ENCODE results near the gene LEO1. TPM values are rescaled to one million over a fixed set of nuclear protein-coding genes. Genes with fewer than 3 reads are reported as not detected.

LEO1 gene
- total and polyA plus RNA-seq, 11 donors = 4.9 to 12.6 (median 8.3) TPM

- no peaks in the 10 kb centered on the region for H3K9me3 ChIP-seq
- no peaks in the 10 kb centered on the region for H3K4me1 ChIP-seq
- DNase-seq = no peak
- no peaks in the 10 kb centered on the region for H3K27me3 ChIP-seq
- H3K4me3 ChIP-seq = no peak overlapping the region
- H3K27ac ChIP-seq = no peak overlapping the region
- ATAC-seq = no peak
- H3K36me3 ChIP-seq = peaks cover 0 to 60% (median 32%) of the 10 kb centered on the region in 9 donors
- 74 to 81% (median 78%) methylated on average over 1 of the region's 1 CpG for WGBS, 4 donors
- intact Hi-C loops (cut with DNase I) = no loop called here
- TF ChIP-seq, protein P1, sequence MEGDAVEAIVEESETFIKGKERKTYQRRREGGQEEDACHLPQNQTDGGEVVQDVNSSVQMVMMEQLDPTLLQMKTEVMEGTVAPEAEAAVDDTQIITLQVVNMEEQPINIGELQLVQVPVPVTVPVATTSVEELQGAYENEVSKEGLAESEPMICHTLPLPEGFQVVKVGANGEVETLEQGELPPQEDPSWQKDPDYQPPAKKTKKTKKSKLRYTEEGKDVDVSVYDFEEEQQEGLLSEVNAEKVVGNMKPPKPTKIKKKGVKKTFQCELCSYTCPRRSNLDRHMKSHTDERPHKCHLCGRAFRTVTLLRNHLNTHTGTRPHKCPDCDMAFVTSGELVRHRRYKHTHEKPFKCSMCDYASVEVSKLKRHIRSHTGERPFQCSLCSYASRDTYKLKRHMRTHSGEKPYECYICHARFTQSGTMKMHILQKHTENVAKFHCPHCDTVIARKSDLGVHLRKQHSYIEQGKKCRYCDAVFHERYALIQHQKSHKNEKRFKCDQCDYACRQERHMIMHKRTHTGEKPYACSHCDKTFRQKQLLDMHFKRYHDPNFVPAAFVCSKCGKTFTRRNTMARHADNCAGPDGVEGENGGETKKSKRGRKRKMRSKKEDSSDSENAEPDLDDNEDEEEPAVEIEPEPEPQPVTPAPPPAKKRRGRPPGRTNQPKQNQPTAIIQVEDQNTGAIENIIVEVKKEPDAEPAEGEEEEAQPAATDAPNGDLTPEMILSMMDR (IDR thresholded peaks at IDR 0.05) = no peak
- no peak for TF ChIP-seq POLR2A (IDR thresholded peaks at IDR 0.05)
These were observed 39.4 kb downstream of the LEO1 start for GRCh38 chr15:51932161-51932560.

GRCh38 chr15:51931638-51932037 lies 39.9 kb downstream of the LEO1 start:
- Histone ChIP-seq H3K27ac (no peak overlapping the region), H3K4me1 (no peaks in the 10 kb centered on the region), H3K9me3 (no peaks in the 10 kb centered on the region), H3K27me3 (no peaks in the 10 kb centered on the region), H3K4me3 (no peak overlapping the region), H3K36me3 (peaks cover 0 to 58% (median 30%) of the 10 kb centered on the region in 9 donors)
- intact Hi-C loops (cut with DNase I) = no loop called here
- no peak for TF ChIP-seq POLR2A (IDR thresholded peaks at IDR 0.05)
- TF ChIP-seq, protein P1 (IDR thresholded peaks at IDR 0.05) = no peak
- DNase-seq (no peak), ATAC-seq (no peak)
- 96 to 98% (median 97%) methylated on average over 4 of the region's 4 CpGs for WGBS, 4 donors

DNA sequence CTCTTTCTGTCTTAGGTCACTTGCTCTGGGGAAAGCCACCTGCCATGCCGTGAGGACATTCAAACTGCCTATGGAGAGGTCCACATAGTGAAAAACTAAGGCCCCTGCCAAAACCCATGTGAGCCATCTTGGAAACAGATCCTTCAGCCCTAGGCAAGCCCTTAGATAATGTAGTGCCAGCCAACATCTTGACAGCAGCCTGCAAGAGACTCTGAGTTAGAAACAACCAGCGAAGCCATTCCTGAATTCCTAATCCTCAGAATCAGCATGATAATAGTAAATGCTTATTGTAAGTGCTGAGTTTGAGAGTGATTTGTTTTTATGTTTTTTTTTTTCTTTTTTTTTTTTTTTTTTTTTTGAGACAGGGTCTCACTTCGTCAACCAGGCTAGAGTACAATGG lies 40.6 kb downstream of the LEO1 start:
- ATAC-seq (no peak), DNase-seq (no peak)
- no peaks in the 10 kb centered on the region for H3K9me3 ChIP-seq
- H3K36me3 ChIP-seq = peaks cover 0 to 58% (median 34%) of the 10 kb centered on the region in 9 donors
- H3K27me3 ChIP-seq = no peaks in the 10 kb centered on the region
- TF ChIP-seq POLR2A (IDR thresholded peaks at IDR 0.05) = no peak
- TF ChIP-seq, protein P1 (IDR thresholded peaks at IDR 0.05) = no peak
- no peak overlapping the region for H3K4me3 ChIP-seq
- H3K27ac ChIP-seq = no peak overlapping the region
- WGBS, 4 donors = 95 to 98% (median 97%) methylated on average over 3 of the region's 3 CpGs
- H3K4me1 ChIP-seq = no peaks in the 10 kb centered on the region
- intact Hi-C loops (cut with DNase I) = no loop called here

- Histone ChIP-seq H3K9me3 (no peaks in the 10 kb centered on the region), H3K27me3 (no peaks in the 10 kb centered on the region), H3K4me1 (peaks cover 0 to 12% (median 2%) of the 10 kb centered on the region in 12 donors), H3K27ac (no peak overlapping the region), H3K4me3 (no peak overlapping the region), H3K36me3 (peaks cover 0 to 84% (median 46%) of the 10 kb centered on the region in 9 donors)
- intact Hi-C loops (cut with DNase I) = no loop called here
- no peak for DNase-seq
- WGBS, 4 donors = 93 to 97% (median 95%) methylated on average over 3 of the region's 3 CpGs
- no peak for ATAC-seq
- TF ChIP-seq POLR2A (IDR thresholded peaks at IDR 0.05) = no peak
- TF ChIP-seq, protein P1 (IDR thresholded peaks at IDR 0.05) = no peak
These were observed 44.8 kb downstream of the LEO1 start for GRCh38 chr15:51926809-51927208.

Measured in heart left ventricle (tissue), 16 donors.